GM18951 (cell line): ENCODE data around the gene DST.

Experiments
- POLR2A ChIP-seq: IDR thresholded peaks from 4 replicates; pipeline ENCODE4 v1.6.1; 2011; ENCODE audit warnings: mild to moderate bottlenecking; ENCODE audit not compliant: insufficient read length, insufficient read depth; ENCODE audit errors: extremely low read depth
- in situ Hi-C: fragments of 300-500 bp; cut with MboI; formaldehyde crosslinking; loops from one replicate; pipeline ENCODE4 v1.12.0; 2022; ENCODE audit warnings: low sequenced_read_pairs, mixed read lengths, inconsistent platforms; ENCODE audit not compliant: unreplicated experiment

The DST gene

GRCh38 chr6:56595490-56596122, 47.1 kb downstream of the DST start:
- TF ChIP-seq POLR2A = no peak
- in situ Hi-C loops = no loop called here

- TF ChIP-seq POLR2A = no peak
- in situ Hi-C loops = loop anchor here (5.0 kb wide), 1 partner anchor 237 kb away; no protein-coding TSS in a partner anchor
Observed at GRCh38 chr6:56594699-56595098, 48.0 kb downstream of the DST start.

- in situ Hi-C loops = loop anchor here (5.0 kb wide), 1 partner anchor 237 kb away; no protein-coding TSS in a partner anchor
- no peak for TF ChIP-seq POLR2A
Observed at GRCh38 chr6:56593801-56594318, 48.8 kb downstream of the DST start.

GRCh38 chr6:56582236-56582635, 60.5 kb downstream of the DST start:
- in situ Hi-C loops = no loop called here
- TF ChIP-seq POLR2A = no peak

- no peak for TF ChIP-seq POLR2A
- in situ Hi-C loops = no loop called here
Observed at GRCh38 chr6:56581296-56581925, 61.3 kb downstream of the DST start.

GRCh38 chr6:56580271-56580670, 62.4 kb downstream of the DST start:
- in situ Hi-C loops = no loop called here
- TF ChIP-seq POLR2A = no peak

GRCh38 chr6:56579155-56579851, 63.4 kb downstream of the DST start:
- in situ Hi-C loops = no loop called here
- no peak for TF ChIP-seq POLR2A

GRCh38 chr6:56575736-56576135, 67.0 kb downstream of the DST start:
- in situ Hi-C loops = no loop called here
- no peak for TF ChIP-seq POLR2A

GRCh38 chr6:56574292-56574691, 68.4 kb downstream of the DST start:
- in situ Hi-C loops = no loop called here
- TF ChIP-seq POLR2A = no peak

- in situ Hi-C loops = no loop called here
Observed at GRCh38 chr6:56573624-56574023, 69.1 kb downstream of the DST start.

GRCh38 chr6:56572788-56573471, 69.8 kb downstream of the DST start:
- in situ Hi-C loops = no loop called here

More at GRCh38 chr6:56573624-56574023, 69.1 kb downstream of the DST start:
- TF ChIP-seq POLR2A = no peak

GRCh38 chr6:56571605-56572004, 71.1 kb downstream of the DST start:
- in situ Hi-C loops = no loop called here
- no peak for TF ChIP-seq POLR2A

More at GRCh38 chr6:56572788-56573471, 69.8 kb downstream of the DST start:
- TF ChIP-seq POLR2A = no peak

- TF ChIP-seq POLR2A = no peak
- in situ Hi-C loops = no loop called here
Observed at GRCh38 chr6:56570413-56571359, 72.0 kb downstream of the DST start.
